Muscle layer of duodenum (tissue), 2 donors: Measurements from ENCODE around the gene NOL4L.

ENCODE experiments used
- H3K27ac ChIP-seq: one replicate; pipeline ENCODE4 v1.7.0; 2013; ENCODE audit warnings: mild to moderate bottlenecking, low read length
- H3K27me3 ChIP-seq: one replicate; pipeline ENCODE4 v1.7.0; 2013; ENCODE audit warnings: low read depth, mild to moderate bottlenecking, control low read depth, low read length
- H3K36me3 ChIP-seq, 2 donors: one replicate each; pipeline ENCODE4 v1.7.0; 2013; ENCODE audit warnings: low read length in 2 of 2, control low read depth in 1 of 2, mild to moderate bottlenecking in 1 of 2; ENCODE audit not compliant: insufficient read depth in 2 of 2, control insufficient read depth in 1 of 2
- H3K4me1 ChIP-seq, 2 donors: one replicate each; pipeline ENCODE4 v1.7.0; 2013; ENCODE audit warnings: low read length in 2 of 2, mild to moderate bottlenecking in 2 of 2, control low read depth in 1 of 2, moderate library complexity in 1 of 2; ENCODE audit not compliant: insufficient read depth in 2 of 2, control insufficient read depth in 1 of 2
- H3K4me3 ChIP-seq, 2 donors: one replicate each; pipeline ENCODE4 v1.7.0; 2013; ENCODE audit warnings: low read length in 2 of 2, low read depth in 1 of 2, mild to moderate bottlenecking in 1 of 2
- H3K9me3 ChIP-seq, 2 donors: one replicate each; pipeline ENCODE4 v1.7.0; 2013; ENCODE audit warnings: low read length in 2 of 2, control low read depth in 1 of 2, mild to moderate bottlenecking in 1 of 2; ENCODE audit not compliant: control insufficient read depth in 1 of 2
- donor health status: healthy.

Gene NOL4L

DNA sequence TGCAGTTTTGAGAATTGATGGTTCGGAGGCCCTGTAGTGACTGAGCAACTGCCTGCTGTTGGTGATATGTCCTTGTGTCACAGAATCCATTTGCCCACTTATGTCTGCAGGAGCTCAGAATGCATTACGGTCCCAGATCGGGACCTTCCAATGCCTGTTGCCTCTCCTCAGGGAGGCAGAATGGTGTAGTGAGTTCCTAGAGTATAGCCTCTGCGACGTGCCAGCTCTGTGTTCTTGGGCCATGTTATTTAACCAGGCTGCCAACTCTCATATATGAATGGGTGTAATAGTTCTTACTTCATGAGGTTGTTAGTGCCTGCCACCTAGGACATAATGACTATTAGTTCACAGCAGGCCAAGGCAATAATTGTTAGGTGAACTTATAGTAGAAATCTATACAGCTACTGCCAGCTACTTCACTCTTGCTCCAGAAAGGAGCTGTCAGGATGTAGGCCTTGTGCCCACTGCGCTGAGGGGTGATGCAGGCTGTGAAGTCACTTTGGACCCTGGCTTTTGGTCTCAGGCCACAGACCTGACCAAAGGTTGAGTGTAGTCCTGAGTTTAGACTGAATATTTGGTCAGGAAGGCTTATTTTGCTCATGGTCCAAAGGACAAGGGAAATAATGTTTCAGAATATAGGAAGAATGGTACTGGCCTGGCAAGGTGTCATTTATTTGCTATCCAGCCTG is 144.9 kb downstream of the NOL4L start:
- no peak overlapping the region for H3K27ac ChIP-seq

DNA sequence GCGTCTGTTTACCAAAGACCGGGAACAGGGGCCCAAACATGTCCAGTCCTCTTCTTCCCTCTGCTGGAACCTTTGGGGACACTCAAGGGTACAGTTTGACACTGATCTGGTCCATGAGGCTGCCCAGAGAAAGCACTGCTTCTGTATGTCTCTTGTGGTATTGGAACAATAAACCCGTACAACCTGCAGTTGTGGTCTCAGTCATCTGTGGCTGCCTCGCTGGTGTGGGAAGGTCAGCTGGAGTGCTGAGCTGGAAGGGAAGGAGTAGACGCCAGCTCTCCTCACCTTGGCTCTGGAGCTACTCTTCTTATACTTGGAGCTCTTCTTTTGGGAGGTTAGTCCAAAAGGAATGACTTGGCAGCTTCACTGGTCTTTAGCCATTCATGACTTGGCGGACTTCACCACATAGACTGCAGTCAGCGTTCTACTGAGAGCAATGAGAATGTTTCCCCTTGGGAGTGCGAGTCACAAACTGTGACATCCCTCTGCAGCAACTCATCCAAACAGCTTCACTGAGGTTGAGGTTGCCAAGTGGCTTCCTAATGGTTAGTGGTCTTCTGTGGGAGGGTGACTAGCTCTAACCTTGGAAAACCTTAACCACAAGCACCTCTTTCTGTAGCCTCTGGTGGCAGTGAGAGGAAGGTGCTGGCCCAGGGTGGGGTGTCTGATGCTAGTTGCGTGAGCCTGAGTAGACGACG is 145.9 kb downstream of the NOL4L start:
- H3K27ac ChIP-seq, result no peak overlapping the region
- H3K4me3 ChIP-seq, result no peak overlapping the region
- no peaks in the 10 kb centered on the region for H3K9me3 ChIP-seq
- no peaks in the 10 kb centered on the region for H3K4me1 ChIP-seq
- H3K36me3 ChIP-seq, result peaks cover 49 to 61% of the 10 kb centered on the region in 2 donors
- no peaks in the 10 kb centered on the region for H3K27me3 ChIP-seq

More for the DNA sequence above, 144.9 kb downstream of the NOL4L start:
- Histone ChIP-seq H3K4me1 (no peaks in the 10 kb centered on the region), H3K36me3 (peaks cover 40 to 54% of the 10 kb centered on the region in 2 donors), H3K9me3 (no peaks in the 10 kb centered on the region), H3K27me3 (no peaks in the 10 kb centered on the region), H3K4me3 (no peak overlapping the region)

DNA sequence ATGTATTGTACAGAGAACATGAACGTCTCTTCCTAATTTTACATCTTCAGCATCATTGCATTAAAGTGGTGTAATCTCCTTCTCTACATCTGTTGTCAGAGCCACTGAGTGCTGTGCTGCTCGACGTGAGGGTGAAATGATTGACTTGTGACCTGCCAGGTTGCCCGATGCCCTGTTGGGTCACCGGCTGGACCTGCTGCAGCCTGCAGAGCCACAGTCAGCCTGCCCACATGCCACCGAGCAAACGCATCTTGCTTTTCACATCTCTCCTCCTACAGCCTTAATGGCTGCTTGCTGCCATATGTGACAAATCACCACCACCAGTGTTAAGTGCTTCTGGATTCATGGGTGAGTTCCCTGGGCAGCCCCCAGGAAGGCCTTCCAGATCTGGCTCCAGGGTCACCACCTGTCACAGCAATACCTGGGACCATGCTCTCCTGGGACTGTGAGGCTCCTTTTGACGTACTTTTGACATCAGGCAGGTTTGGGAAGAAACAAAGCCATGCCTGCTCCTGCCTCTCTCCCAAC is 146.7 kb downstream of the NOL4L start:
- no peak overlapping the region for H3K27ac ChIP-seq
- H3K9me3 ChIP-seq, result no peaks in the 10 kb centered on the region
- peaks cover 58 to 64% of the 10 kb centered on the region in 2 donors for H3K36me3 ChIP-seq
- H3K4me3 ChIP-seq, result no peak overlapping the region
- H3K4me1 ChIP-seq, result no peaks in the 10 kb centered on the region
- H3K27me3 ChIP-seq, result no peaks in the 10 kb centered on the region

DNA sequence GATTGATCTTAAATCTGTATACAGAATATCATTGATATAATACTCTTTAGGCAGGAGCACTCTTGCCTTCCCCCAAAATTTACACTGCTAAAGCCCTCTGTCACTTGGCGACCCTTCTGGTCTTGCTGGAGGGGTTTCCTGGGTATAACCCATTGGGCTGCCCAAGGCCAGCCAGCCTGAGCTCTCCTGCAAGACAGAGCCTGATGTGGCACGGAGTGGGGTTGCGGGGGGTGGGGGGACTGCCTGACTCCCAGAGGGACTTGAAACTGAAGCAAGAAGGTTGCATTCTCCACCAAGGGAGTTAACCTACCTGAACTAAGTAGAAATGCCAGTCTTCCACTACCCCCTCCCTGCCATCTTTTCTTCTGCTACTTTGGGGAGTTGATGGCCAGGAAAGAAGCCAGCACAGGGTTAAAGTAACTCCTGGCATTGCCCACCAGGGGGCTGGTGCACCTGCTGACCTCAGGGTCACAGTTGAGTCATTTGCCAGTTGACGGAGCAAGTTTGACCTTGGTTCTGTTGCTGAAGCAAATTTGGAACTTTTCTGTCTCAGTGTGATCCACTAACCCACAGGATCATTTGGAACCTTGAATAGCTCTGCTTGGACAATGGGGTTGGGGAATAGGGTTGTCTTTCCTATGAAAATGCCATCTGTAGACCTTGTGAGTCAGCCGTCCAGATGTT is 147.6 kb downstream of the NOL4L start:
- H3K27ac ChIP-seq, result no peak overlapping the region
- H3K4me1 ChIP-seq, result no peaks in the 10 kb centered on the region
- H3K4me3 ChIP-seq, result no peak overlapping the region
- H3K27me3 ChIP-seq, result no peaks in the 10 kb centered on the region
- H3K9me3 ChIP-seq, result no peaks in the 10 kb centered on the region
- H3K36me3 ChIP-seq, result peaks cover 66 to 69% of the 10 kb centered on the region in 2 donors

DNA sequence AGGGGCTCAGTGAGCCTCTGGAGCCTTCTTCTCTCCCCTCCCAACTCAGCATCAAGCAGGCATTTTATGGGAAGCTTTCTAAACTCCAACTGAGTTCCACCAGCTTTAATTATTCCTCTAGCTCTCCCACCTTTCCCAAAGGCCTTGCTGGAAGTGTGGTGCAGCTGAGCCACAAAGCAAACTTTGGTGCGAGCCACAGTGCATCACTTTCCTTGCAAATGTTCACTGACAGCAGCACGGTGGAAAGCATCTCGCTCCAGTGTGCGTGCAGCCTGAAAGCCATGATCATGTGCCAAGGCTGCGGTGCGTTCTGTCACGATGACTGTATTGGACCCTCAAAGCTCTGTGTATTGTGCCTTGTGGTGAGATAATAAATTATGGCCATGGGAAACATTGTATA is 148.2 kb downstream of the NOL4L start:
- peaks cover 72 to 74% of the 10 kb centered on the region in 2 donors for H3K36me3 ChIP-seq

DNA sequence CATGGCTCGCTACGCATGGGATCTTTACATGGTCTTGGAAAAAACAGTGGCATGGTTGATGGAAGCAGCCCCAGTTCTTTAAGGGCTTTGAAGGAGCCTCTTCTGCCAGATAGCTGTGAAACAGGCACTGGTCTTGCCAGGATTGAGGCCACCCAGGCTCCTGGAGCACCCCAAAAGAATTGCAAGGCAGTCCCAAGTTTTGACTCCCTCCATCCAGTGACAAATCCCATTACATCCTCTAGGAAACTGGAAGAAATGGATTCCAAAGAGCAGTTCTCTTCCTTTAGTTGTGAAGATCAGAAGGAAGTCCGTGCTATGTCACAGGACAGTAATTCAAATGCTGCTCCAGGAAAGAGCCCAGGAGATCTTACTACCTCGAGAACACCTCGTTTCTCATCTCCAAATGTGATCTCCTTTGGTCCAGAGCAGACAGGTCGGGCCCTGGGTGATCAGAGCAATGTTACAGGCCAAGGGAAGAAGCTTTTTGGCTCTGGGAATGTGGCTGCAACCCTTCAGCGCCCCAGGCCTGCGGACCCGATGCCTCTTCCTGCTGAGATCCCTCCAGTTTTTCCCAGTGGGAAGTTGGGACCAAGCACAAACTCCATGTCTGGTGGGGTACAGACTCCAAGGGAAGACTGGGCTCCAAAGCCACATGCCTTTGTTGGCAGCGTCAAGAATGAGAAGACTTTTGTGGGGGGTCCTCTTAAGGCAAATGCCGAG is 148.8 kb downstream of the NOL4L start:
- H3K9me3 ChIP-seq, result no peaks in the 10 kb centered on the region
- H3K36me3 ChIP-seq, result peaks cover 73 to 80% of the 10 kb centered on the region in 2 donors
- H3K4me1 ChIP-seq, result no peaks in the 10 kb centered on the region
- no peak overlapping the region for H3K27ac ChIP-seq
- no peaks in the 10 kb centered on the region for H3K27me3 ChIP-seq
- no peak overlapping the region for H3K4me3 ChIP-seq

More for the DNA sequence above, 148.2 kb downstream of the NOL4L start:
- no peaks in the 10 kb centered on the region for H3K4me1 ChIP-seq
- no peak overlapping the region for H3K27ac ChIP-seq
- no peaks in the 10 kb centered on the region for H3K27me3 ChIP-seq
- no peak overlapping the region for H3K4me3 ChIP-seq
- H3K9me3 ChIP-seq, result no peaks in the 10 kb centered on the region

DNA sequence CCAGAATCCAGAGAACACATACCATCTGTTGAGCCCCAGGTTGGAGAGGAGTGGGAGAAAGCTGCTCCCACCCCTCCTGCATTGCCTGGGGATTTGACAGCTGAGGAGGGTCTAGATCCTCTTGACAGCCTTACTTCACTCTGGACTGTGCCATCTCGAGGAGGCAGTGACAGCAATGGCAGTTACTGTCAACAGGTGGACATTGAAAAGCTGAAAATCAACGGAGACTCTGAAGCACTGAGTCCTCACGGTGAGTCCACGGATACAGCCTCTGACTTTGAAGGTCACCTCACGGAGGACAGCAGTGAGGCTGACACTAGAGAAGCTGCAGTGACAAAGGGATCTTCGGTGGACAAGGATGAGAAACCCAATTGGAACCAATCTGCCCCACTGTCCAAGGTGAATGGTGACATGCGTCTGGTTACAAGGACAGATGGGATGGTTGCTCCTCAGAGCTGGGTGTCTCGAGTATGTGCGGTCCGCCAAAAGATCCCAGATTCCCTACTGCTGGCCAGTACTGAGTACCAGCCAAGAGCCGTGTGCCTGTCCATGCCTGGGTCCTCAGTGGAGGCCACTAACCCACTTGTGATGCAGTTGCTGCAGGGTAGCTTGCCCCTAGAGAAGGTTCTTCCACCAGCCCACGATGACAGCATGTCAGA is 149.6 kb downstream of the NOL4L start:
- no peaks in the 10 kb centered on the region for H3K27me3 ChIP-seq
- H3K4me3 ChIP-seq, result no peak overlapping the region
- peaks cover 78 to 87% of the 10 kb centered on the region in 2 donors for H3K36me3 ChIP-seq
- no peaks in the 10 kb centered on the region for H3K9me3 ChIP-seq
- no peaks in the 10 kb centered on the region for H3K4me1 ChIP-seq
- H3K27ac ChIP-seq, result no peak overlapping the region

DNA sequence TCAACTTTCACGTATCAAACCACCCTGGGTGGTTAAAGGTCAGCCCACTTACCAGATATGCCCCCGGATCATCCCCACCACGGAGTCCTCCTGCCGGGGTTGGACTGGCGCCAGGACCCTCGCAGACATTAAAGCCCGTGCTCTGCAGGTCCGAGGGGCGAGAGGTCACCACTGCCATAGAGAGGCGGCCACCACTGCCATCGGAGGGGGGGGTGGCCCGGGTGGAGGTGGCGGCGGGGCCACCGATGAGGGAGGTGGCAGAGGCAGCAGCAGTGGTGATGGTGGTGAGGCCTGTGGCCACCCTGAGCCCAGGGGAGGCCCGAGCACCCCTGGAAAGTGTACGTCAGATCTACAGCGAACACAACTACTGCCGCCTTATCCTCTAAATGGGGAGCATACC is 150.7 kb downstream of the NOL4L start:
- Histone ChIP-seq H3K27ac (no peak overlapping the region), H3K36me3 (peaks cover 89 to 93% of the 10 kb centered on the region in 2 donors), H3K4me3 (no peak overlapping the region), H3K27me3 (no peaks in the 10 kb centered on the region), H3K4me1 (no peaks in the 10 kb centered on the region), H3K9me3 (no peaks in the 10 kb centered on the region)

DNA sequence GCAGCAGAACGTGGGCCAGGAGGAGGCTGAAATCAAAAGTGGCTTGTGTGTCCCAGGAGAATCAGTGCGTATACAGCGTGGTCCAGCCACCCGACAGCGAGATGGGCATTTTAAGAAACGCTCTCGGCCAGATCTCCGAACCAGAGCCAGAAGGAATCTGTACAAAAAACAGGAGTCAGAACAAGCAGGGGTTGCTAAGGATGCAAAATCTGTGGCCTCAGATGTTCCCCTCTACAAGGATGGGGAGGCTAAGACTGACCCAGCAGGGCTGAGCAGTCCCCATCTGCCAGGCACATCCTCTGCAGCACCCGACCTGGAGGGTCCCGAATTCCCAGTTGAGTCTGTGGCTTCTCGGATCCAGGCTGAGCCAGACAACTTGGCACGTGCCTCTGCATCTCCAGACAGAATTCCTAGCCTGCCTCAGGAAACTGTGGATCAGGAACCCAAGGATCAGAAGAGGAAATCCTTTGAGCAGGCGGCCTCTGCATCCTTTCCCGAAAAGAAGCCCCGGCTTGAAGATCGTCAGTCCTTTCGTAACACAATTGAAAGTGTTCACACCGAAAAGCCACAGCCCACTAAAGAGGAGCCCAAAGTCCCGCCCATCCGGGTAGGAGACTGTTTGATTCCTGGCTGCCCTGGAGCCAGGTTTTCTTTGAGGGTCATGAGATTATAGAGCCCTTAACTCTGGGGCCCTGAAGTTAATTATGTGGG is 151.7 kb downstream of the NOL4L start:
- Histone ChIP-seq H3K4me3 (no peak overlapping the region), H3K36me3 (peaks cover 91 to 92% of the 10 kb centered on the region in 2 donors), H3K4me1 (no peaks in the 10 kb centered on the region), H3K27ac (no peak overlapping the region), H3K27me3 (no peaks in the 10 kb centered on the region), H3K9me3 (no peaks in the 10 kb centered on the region)

DNA sequence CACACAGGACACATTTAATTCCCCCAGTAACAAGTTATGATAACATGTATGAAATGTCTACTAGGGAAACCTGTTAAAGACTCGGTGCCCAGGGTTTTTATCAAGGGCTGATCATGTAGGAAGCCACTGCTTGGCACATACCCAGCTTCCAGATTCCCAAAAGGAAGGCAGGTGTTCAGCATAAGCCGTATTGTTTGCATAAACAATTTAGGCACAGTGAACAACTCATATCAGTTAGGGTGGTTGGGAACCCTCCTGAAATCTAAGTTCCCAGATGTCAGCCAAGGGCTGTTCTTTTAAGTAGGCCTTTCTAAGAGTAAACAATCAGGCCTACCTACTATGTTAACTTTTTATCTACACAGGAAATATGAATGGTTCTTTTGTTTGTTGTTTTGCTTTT is 152.9 kb downstream of the NOL4L start:
- Histone ChIP-seq H3K27me3 (no peaks in the 10 kb centered on the region), H3K4me3 (no peak overlapping the region), H3K4me1 (no peaks in the 10 kb centered on the region), H3K9me3 (no peaks in the 10 kb centered on the region), H3K36me3 (peaks cover 85 to 93% of the 10 kb centered on the region in 2 donors), H3K27ac (no peak overlapping the region)
